Measurements from ENCODE around the gene RCSD1.

RCSD1 gene

DNA sequence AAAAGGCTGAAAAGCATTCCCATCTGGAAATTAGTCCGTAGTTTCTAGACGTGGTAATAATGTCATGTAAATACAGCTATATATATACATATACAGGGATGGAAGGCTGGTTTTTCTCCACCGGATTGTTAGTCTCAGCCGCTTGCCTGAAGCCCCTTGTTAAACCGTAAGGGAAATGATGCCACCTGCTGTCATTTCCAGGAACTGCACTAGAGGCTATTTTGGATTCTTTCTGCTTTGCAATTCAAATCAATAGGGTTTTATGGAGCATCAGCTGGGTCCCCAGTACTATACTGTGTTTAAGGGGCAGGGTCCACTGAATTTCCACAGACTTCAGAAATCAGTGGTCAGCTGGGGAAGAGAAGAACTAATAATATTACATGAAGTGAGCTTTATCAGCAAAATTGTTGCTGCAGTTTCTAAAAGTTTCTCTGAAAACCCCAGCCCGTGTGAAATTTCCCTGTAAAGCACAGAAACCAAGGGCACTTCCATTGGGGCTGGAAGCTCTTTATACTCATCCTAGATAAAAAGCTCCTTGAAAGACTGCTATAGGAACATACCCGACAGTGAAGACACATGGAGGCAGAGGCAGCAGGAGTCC is 58.0 kb downstream of the RCSD1 start:
- peak; percentile 53 to 85 for DNase-seq (ENCODE audit: low read depth in 2 of 2)

DNA sequence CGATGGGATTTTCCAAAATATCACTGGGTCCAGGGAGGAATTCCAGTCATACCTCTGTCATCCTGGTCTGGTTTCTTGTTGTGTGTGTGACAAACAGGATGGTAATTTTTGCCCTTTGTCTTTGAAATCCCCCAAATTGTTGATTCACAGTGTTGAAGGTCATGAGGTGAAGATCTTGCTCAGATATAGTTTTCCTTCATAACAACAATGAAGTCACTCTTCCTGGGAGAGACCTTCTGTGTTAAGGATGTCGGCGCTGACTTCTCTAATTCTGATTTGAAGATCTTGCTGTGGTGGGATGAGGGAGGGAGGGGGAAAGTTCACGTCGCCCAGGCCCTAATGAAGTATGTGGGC is 59.5 kb downstream of the RCSD1 start:
- no peak for DNase-seq (ENCODE audit: low read depth in 2 of 2)

DNA sequence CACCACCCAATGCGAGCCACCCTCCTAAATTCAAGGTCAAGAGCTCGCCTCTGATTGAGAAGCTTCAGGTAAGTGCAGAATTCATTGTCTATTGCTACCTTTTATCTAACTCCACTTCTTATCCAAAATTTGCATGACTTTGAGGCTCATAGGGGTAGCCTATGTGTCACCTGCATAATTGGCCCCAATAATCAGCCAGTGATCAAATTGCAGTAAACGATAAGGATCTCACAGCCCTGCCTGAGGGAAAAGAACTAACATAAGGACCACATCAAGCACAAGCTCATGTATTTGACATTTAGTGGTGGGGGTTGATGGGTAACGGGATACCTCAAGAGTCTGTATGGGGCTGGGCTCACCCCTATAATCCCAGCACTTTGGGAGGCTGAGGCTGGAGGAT is 60.0 kb downstream of the RCSD1 start:
- no peak for DNase-seq (ENCODE audit: low read depth in 2 of 2)

DNA sequence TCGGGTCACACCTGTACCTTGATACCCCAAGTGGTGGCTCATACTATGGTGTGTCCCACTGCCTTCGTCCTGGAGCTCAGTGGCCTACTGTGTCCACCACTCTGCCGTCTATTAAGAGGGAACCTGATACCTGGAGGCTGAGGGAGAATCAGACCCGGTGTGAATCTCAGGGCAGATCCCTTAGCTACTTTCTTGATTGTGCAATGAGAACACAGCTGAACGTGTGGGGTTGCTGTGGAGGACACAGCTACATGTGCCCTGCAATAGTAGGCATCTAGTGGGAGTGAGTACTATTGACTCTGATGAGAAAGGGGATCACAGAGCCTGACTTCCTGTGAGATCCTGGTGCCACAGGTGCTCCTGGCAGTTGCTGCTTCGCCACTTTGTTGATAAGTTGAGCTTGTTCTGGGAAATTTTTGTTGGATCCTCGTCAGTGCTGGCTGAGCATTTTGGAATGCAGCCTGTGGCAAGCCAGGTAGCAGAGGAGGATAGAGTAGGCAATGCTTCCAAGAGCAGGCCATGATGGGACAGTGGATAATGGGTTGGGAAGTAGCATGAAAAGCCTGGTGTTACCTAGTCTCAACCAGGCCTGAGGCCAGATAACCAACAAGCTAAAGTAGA is 63.5 kb downstream of the RCSD1 start:
- no peak for DNase-seq (ENCODE audit: low read depth in 2 of 2)

DNA sequence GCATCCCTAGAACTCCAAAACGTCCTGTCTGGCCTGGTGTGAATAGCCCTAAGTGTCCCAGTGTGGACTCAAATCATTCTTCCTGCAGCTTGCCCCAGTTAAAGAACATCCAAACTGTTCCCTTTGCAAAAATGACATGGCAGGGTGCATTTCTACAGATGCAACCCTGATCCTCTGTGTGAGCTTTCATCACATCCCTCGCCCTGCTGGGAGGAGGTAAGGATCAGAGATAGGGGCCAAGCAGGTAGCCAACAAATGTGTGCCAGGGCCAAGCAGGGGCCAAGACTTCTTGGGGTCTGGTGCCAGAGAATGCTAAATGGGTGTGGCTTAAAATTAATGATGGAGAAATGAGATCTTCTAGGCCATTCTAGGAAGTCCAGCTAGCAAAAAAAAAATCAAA is 64.7 kb downstream of the RCSD1 start:
- DNase-seq (ENCODE audit: low read depth in 2 of 2): no peak

DNA sequence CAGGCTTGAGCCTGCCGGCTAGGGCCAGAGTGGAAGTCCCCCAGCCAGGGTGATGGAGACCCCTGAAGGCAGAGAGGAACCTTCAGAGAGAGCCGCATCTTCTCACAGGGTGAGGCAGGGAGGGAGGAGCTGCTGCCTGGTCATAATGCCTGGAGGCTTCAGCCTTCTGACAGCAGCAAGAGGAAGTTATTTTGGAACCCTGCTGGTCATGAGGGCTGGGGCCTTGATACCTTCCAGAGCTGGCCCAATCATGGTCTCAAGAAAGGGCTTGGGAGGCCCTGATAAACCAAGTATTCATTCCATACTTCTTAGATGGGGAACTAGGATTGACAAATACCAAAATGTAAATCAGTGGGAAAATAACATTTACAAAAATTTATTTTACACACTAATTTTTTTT is 65.1 kb downstream of the RCSD1 start:
- no peak for DNase-seq (ENCODE audit: low read depth in 2 of 2)

DNA sequence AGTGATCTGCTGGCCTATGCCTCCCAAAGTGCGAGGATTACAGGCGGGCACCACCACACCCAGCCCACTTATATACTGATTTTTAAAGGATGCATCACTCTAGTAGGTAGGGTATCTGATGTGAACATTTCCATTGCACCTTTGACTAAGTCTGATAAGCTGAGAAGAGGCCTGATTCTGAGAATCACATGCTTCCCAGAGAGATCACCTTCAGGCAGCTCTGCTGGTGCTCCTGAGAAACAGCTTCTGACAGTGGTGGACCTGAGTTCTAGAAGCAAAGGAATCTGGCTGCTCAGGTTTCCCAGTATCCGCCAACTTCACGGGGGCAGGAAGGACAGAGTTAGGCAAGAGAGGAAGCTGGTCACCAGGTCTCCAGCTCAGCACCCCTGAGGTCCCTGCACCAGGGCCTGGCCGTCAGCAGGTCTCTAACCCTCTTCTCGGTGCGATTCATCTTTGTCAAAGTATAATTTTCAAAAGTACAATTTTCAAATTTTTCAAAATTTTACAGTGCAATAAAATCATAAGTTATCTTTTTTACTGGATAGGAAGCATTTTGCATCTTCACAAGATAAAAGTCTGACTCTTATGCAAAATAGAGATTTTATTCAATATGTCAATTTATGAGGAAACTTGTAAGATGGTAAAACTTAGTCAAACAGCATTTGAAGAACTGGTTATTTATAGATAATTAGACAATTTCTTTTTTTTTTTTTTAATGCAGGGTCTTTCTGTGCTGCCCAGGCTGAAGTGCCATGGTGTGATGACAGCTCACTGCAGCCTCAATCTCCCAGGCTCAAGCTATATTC is 65.9 kb downstream of the RCSD1 start:
- DNase-seq (ENCODE audit: low read depth in 2 of 2): no peak

DNA sequence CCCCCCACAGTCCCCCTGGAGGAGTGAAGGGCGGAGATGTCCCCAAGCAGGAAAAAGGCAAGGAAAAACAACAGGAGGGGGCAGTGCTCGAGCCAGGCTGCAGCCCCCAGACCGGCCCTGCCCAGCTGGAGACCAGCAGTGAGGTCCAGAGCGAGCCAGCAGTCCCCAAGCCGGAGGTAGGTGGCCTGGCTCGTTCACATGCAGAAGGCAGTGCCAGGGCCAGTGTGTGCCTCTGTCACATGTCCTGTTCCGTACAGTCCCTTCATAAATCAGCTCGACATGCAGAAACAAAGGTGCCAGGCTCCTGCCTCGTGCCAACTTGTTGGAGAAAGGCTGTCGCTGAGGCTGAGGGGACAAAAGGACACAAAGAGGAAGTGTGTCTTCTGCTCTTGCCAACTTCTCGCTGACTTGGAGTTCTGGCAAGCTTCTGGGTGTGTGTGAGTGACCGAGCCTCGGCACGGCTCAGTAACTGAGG is 67.7 kb downstream of the RCSD1 start:
- no peak for DNase-seq (ENCODE audit: low read depth in 2 of 2)

DNA sequence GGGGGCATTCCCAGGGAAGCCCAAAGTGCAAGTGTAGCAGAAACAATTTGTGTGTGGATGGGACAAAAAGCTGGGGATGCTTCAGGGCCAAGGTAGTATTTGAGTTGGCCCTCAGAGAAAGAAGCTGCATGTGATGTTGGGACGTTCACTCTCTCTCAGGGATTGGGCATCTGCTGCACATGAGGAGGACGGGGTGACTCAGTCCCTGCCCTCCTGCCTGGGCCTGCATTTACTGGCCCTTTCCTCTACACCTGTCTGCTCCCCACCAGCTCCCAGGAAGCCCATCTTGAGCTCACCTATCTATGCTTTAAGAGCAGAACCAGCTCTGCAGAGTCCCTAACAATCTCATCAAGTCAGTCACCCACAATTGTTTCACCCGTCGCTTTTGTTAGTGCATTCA is 68.3 kb downstream of the RCSD1 start:
- no peak for DNase-seq (ENCODE audit: low read depth in 2 of 2)

DNA sequence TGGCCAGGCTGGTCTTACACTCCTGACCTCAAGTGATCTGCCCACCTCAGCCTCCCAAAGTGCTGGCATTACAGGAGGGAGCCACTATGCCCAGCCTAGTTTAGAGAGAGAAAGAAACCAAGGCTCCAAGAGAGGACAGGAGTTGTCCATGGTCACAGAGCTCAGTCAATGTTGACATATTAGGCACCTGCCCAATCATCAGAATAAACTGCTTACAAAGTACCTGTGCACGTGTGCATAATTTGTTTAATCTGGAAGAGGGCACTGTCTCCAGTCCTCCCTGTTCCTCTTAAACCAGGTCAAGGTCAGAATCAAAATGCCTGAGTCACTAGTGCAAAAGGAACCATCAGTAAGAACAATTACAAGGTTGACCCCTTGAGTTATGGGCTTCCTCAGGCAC is 71.5 kb downstream of the RCSD1 start:
- DNase-seq (ENCODE audit: low read depth in 2 of 2): no peak

DNA sequence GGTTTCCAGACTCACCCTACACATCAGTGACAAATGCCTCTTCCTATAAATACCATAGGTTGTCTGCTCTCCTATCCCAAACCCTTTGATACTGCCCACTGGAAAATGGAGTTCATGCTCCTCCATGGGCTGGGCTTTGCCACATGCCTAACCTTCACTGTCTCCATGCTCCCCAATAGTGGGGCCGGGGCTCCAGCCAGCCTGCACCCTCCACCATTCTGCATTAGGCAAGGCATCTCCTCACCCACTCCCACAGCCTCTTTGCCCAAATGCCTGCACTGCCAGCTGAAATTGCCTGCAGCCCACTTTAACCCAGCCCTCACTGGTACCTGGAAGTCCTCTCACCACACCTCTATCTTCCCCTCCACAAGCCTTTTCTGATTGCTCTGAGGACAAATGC is 73.5 kb downstream of the RCSD1 start:
- no peak for DNase-seq (ENCODE audit: low read depth in 2 of 2)

DNA sequence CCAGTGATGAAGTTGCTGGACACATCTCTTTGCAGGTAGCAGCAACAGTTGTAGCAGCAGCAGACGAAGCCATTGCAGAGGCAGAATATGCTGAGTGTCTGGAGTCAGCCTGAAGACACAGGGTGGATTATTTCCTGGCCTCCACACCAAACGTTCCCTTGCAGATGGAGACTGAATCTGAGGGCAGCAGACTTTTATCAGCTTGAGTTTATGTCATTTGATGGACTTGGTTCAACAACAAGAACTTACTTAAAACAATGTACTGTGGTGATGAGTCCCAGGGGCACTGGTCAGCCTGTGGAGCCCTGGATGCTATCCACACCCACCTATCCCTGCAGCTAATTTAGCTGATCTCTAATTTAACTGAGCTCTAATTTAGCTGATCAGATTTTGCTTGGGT is 74.7 kb downstream of the RCSD1 start:
- no peak for DNase-seq (ENCODE audit: low read depth in 2 of 2)

DNA sequence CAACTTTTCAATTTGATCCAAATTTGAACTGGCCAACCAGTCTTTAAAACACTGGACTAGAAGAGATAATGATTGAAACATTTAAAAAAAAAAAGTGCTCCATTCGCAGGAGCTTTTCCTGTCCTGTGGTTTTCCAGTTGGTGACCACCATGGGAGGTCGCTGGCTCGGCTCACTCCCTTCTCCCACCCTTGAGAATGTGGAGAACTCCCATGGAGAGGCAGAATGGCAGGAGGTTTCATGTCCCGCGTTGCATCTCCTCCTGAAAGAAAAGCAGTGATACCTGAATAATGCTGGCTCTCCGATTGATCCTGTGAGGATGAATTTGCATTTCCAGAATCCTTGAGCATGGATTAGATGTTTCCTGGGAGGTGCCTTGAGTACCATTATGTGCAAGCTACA is 75.2 kb downstream of the RCSD1 start:
- no peak for DNase-seq (ENCODE audit: low read depth in 2 of 2)

DNA sequence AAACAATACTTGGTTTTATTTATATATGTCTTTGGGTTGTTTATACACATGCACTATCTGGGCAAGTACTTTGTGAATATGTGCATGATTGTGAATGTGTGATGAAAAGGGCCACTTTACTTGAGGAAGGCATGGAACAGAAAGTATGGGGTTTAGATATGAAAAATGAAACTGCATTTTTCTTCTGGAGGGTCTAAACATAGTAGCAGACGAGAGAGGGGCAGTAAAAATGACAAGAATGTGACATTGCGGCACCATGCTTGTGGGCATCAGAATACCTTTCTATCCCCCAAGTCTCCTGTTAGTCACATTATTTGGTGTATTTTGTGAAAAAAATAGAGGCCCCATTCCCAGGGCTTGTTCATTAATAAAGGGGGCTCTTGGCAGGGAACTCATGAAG is 76.3 kb downstream of the RCSD1 start:
- DNase-seq (ENCODE audit: low read depth in 2 of 2): no peak

DNA sequence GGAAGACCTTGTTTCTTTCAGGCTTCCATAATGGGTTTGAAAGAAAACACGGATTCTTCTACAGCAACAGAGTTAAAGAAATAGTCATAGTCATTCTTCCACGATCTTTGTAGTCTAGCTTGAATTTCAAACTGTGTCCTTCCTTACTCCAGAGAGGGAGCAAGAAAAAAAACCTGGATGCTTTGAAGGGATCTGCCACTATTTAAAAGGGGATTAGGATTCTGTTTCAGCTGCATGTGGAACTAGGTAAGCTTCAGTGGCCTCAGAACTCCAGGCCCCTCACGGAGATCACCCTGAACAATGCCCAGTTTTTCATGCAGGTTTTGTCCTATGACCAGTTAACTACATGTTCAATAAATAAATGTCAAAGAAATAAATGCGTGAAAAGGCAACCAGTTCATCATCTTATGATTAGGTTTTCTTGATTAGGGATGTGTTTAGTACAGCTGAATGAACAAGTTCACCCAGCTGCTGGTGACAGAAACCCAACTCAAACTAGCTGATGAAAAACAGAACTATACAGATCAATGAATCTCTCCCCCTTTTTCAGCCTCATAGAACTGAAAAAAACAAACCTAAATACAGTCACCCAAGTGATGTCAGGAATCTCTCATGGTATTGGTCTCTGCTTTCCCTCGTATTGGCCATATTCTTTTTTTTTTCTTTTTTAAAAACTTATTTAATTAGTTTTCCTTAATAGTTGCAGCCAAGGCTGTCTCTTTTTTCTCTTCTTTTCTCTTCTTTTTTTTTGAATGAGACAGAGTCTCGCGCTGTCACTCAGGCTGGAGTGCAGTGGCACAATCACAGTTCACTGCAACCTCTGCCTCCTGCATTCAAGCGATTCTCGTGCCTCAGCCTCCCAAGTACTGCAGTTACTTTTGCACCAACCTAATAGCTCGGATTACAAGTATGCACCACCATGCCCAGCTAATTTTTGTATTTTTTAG is 77.2 kb downstream of the RCSD1 start:
- no peak for DNase-seq (ENCODE audit: low read depth in 2 of 2)

DNA sequence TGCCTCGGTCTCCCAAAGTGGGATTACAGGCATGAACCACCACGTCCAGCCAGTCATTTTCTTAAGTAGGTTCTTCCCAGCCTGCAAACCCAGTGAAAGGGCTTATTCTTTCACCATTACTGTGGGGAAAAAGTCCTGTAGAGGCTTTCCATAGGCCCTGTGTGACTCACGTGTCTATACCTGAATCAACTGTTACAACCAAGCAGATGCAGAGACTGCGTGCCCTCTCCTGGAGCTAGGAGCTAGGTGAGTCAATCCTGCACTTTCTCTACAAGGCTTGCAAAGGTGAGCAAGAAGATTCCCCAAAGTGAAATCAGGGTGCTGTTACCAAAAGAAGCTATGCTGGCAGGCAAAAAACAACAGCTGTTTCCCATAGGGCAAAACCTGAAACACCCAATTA is 77.9 kb downstream of the RCSD1 start:
- DNase-seq (ENCODE audit: low read depth in 2 of 2): no peak

DNA sequence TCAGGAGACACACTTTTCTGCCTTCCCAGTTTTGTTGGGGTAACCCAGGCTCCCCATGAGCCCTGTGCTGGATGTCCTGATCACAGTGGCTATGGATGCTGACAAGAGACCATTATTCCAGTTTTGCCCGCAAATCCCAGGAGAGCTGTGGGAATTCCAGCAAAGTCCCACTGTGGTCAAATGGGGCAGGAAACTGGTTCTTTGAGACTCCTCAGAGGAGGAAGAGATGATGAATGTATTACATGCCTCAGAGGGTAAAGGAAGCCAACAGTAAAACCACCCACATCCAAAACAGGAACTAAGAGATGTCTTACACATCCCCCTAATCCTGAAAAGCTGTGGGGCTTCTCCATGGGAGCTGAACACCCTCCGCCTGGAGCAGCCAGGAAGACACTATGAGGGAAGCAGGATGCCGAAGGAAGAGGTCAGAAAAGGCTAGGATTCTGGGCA is 78.9 kb downstream of the RCSD1 start:
- DNase-seq (ENCODE audit: low read depth in 2 of 2): no peak

DNA sequence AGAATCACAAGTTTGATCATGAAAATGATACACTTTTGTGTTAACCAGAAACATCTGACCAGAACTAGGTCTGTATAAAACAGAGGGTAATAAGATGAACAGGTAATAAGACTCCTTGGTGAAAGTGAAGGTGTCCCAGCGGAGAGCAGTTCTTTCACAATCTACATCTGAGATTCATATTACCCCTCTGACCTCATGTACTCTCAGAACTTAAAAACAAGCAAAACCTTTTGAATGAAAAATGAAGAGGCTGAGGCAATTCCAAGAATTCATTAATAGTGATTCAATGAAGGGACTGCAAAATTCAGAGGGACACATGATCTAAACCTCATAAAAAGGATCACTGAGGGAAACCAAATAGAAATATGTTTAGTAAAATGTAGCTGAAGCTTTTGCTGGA is 80.8 kb downstream of the RCSD1 start:
- no peak for DNase-seq (ENCODE audit: low read depth in 2 of 2)

DNA sequence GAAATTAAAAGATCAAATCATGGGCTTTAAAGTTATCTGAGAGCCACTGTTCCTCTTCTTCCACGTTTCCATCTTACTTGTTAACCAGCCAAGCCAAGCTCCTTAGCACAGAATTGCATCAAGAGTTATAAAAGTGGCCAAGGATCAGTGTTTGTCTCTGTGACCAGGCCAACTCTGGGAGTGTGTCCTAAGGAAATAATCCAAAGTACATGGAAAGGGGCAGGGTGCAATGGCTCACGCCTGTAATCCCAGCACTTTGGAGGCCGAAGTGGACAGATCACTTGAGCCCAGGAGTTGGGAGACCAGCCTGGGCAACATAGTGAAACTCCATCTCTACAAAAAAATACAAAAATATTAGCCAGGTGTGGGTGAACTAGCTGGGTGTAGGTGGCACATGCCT is 81.8 kb downstream of the RCSD1 start:
- no peak for DNase-seq (ENCODE audit: low read depth in 2 of 2)

DNA sequence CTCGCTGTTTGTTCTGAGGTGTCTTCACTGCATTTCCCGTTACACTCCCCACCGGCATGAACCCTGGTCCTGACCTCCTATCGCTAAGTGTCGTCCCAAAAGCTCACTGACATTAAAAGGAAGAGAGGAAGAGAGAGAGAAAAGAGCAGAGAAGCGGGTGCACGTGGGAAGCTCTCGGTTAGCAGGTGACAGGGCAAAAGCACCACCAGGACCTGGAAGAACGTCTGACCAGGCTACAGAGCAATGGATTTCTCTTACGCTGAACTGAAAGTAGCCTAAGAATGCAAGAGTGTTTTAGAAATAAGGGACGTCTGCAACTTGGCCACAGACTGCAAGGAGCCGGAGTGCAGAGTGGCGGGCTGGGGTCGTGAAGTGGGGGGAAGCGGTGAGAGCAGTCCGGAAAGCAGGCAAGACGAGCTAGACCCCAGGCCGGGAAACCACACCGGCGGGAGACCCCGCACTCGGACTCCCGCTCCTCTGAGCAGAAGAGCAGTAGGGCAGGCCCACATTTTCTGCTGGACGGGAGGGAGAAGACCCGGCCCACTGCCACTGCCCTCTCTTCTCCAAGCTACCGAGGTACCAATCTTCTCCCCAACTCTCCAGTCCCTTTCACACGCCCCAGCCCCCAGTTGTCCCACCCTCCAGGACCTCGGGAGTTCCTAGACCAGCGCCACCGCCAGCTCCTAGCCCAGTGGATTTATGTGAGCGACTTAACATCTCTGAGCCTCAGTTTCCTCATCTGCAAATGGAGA is 83.5 kb downstream of the RCSD1 start:
- DNase-seq (ENCODE audit: low read depth in 2 of 2): peak in 1 of 2 donors; percentile 17

DNA sequence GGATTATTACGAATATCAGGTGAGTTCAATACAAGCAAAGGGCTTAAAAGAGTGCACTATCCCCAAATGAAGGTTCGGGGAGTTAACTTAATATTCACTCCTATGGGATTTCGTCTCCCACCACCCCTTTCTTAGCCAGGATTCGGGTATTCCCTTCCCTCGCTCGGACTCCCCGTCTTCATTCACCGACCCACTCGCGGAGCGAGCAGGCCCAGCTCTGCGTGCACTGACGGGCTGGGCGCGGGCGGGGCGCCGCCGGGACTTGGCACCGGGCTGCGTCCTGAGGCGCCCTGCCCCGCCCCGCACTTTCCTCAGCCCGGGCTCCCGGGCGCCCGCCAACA is 84.0 kb downstream of the RCSD1 start:
- no peak for DNase-seq (ENCODE audit: low read depth in 2 of 2)

Measured in stimulated activated CD4-positive, alpha-beta T cell treated with anti-CD3 and anti-CD28 coated beads, Interleukin-1b, Interleukin-23, amount 100 ng/mL, for 4 hours (primary cell).